ENCODE data around the gene TTC7B. TPM values are rescaled to one million over a fixed set of nuclear protein-coding genes. Genes with fewer than 3 reads are reported as not detected.

Gene TTC7B
- total RNA-seq, 1 donor from 2014 or later, result 20.6 TPM

DNA sequence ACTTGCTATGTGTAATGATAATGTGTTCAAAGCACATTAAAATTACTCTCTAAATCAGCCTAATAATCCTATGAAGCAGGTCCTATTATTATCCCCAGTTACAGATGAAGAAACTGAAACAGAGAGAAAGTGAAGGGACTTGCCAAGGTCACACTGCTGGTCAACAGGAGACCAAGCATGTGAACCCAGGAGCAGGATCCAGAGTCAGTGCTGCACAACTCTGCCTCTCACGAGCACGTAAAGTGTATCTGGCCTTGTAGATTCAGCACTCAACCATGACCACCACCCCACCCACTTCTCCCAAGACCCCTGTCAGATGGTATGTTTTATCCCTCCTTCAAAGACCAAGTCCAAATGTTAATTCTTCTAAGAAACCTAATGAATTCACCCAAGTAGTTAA lies 100.7 kb downstream of the TTC7B start:
- H3K27ac Mint-ChIP-seq, result no peak overlapping the region
- peaks cover 3% of the 10 kb centered on the region for H3K4me1 Mint-ChIP-seq
- Histone ChIP-seq H3K4me2 (no peak overlapping the region), H3K4me3 (no peak overlapping the region), H3K27me3 (no peaks in the 10 kb centered on the region), H4K20me1 (ENCODE audit: low read depth) (no peaks in the 10 kb centered on the region), H3F3A (ENCODE audit: low read depth) (no peaks in the 10 kb centered on the region), H2AFZ (replicated peaks) (no peak overlapping the region), H3K9ac (no peak overlapping the region), H3K36me3 (no peaks in the 10 kb centered on the region), H3K4me1 (no peaks in the 10 kb centered on the region), H3K27ac (no peak overlapping the region), H3K9me3 (ENCODE audit: low read depth) (no peaks in the 10 kb centered on the region), H3K79me2 (ENCODE audit: low read depth) (no peaks in the 10 kb centered on the region)
- TF ChIP-seq EZH2 (IDR thresholded peaks at IDR 0.05) (no peak), EZH2phosphoT487 (IDR thresholded peaks at IDR 0.05) (no peak)
- TF ChIP-seq, protein P1, sequence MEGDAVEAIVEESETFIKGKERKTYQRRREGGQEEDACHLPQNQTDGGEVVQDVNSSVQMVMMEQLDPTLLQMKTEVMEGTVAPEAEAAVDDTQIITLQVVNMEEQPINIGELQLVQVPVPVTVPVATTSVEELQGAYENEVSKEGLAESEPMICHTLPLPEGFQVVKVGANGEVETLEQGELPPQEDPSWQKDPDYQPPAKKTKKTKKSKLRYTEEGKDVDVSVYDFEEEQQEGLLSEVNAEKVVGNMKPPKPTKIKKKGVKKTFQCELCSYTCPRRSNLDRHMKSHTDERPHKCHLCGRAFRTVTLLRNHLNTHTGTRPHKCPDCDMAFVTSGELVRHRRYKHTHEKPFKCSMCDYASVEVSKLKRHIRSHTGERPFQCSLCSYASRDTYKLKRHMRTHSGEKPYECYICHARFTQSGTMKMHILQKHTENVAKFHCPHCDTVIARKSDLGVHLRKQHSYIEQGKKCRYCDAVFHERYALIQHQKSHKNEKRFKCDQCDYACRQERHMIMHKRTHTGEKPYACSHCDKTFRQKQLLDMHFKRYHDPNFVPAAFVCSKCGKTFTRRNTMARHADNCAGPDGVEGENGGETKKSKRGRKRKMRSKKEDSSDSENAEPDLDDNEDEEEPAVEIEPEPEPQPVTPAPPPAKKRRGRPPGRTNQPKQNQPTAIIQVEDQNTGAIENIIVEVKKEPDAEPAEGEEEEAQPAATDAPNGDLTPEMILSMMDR (IDR thresholded peaks at IDR 0.05), result no peak
- H3K27me3 Mint-ChIP-seq (ENCODE audit: insufficient read depth, low read depth), result peaks cover 2% of the 10 kb centered on the region
- H3K9me3 Mint-ChIP-seq, result no peaks in the 10 kb centered on the region
- H3K36me3 Mint-ChIP-seq, result peaks cover 9% of the 10 kb centered on the region
- no peak for DNase-seq (ENCODE audit: low spot score)
- H3K4me3 Mint-ChIP-seq, result no peak overlapping the region

DNA sequence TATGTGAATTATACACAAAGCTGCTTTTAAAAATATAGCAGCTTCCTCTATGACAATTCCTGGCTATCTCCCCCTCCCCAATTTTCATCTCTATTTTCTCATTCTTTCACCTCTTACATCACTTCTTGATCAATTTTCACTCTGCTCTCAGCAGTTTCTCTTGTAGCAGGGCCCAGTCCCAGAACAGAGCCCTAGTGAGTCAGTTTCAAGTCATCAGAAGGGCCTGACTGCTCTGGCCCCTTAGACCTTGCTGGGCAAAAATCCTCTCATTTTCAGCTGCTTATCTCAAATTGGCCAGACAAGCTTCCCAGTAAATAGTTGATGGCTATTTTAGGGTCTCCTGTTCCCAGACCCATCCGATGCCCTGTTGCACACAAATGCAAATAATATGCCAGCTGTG lies 101.4 kb downstream of the TTC7B start:
- H3K27me3 Mint-ChIP-seq (ENCODE audit: insufficient read depth, low read depth), result peaks cover 2% of the 10 kb centered on the region

DNA sequence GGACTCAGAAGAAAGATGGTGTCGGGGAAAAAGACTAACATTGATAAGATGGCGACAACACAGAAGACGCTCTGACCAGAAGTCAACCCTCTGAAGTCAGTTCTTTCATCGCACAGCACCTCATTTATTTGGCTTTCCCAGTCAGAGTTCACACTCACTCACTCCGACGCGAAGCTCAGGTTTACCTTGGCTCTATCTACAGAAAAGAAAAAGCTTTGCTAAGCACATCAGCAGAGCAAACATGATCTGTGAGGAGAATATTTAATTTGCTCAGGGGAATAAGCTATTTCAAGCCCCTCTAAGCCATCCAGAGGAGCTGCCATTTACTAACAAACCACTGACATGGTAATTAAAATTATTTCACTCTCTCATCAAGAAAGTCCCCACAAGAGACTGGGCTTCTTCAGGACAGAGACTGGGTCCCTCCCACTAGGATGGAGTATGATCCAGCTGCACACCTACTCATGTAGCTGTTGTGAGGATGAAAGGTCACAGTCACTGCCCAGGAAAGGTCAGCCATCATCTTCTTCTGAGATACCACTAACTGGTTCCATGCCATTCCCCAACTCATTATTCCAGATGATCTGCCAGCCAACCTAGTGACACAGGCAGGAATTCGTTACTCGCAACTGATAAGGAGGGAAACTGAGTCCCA lies 111.4 kb downstream of the TTC7B start:
- Mint-ChIP-seq H3K9me3 (no peaks in the 10 kb centered on the region), H3K27ac (no peak overlapping the region)
- H2AFZ ChIP-seq (replicated peaks), result no peak overlapping the region

More for the DNA sequence above, 101.4 kb downstream of the TTC7B start:
- Histone ChIP-seq H3K4me1 (no peaks in the 10 kb centered on the region), H3K27me3 (no peaks in the 10 kb centered on the region), H3K4me3 (no peak overlapping the region), H3K36me3 (no peaks in the 10 kb centered on the region), H3K27ac (no peak overlapping the region), H3K9me3 (ENCODE audit: low read depth) (no peaks in the 10 kb centered on the region), H4K20me1 (ENCODE audit: low read depth) (no peaks in the 10 kb centered on the region), H3K9ac (no peak overlapping the region), H3K79me2 (ENCODE audit: low read depth) (no peaks in the 10 kb centered on the region), H3F3A (ENCODE audit: low read depth) (no peaks in the 10 kb centered on the region), H3K4me2 (no peak overlapping the region), H2AFZ (replicated peaks) (no peak overlapping the region)
- Mint-ChIP-seq H3K9me3 (no peaks in the 10 kb centered on the region), H3K36me3 (peaks cover 9% of the 10 kb centered on the region), H3K27ac (no peak overlapping the region), H3K4me1 (peaks cover 3% of the 10 kb centered on the region), H3K4me3 (no peak overlapping the region)
- DNase-seq (ENCODE audit: low spot score), result no peak
- TF ChIP-seq, protein P1 (IDR thresholded peaks at IDR 0.05), result no peak
- TF ChIP-seq EZH2phosphoT487 (IDR thresholded peaks at IDR 0.05) (no peak), EZH2 (IDR thresholded peaks at IDR 0.05) (no peak)

More for the DNA sequence above, 111.4 kb downstream of the TTC7B start:
- H3K4me1 ChIP-seq, result no peaks in the 10 kb centered on the region
- H3F3A ChIP-seq (ENCODE audit: low read depth), result no peaks in the 10 kb centered on the region
- Mint-ChIP-seq H3K36me3 (no peaks in the 10 kb centered on the region), H3K27me3 (ENCODE audit: insufficient read depth, low read depth) (peaks cover 2% of the 10 kb centered on the region), H3K4me1 (peaks cover 3% of the 10 kb centered on the region), H3K4me3 (no peak overlapping the region)
- no peak overlapping the region for H3K27ac ChIP-seq
- no peak overlapping the region for H3K9ac ChIP-seq
- TF ChIP-seq EZH2phosphoT487 (IDR thresholded peaks at IDR 0.05) (no peak), EZH2 (IDR thresholded peaks at IDR 0.05) (no peak)
- TF ChIP-seq, protein P1 (IDR thresholded peaks at IDR 0.05), result no peak
- no peaks in the 10 kb centered on the region for H3K79me2 ChIP-seq (ENCODE audit: low read depth)
- DNase-seq (ENCODE audit: low spot score), result no peak
- H4K20me1 ChIP-seq (ENCODE audit: low read depth), result no peaks in the 10 kb centered on the region
- H3K4me3 ChIP-seq, result no peak overlapping the region
- no peaks in the 10 kb centered on the region for H3K36me3 ChIP-seq
- no peaks in the 10 kb centered on the region for H3K27me3 ChIP-seq
- H3K9me3 ChIP-seq (ENCODE audit: low read depth), result no peaks in the 10 kb centered on the region
- H3K4me2 ChIP-seq, result no peak overlapping the region

Measured in neural progenitor cell (in vitro differentiated cells).